Cortex of kidney (tissue), 1 donor: ENCODE results near the gene TRMT2B.
"Not testable (repeated sequence)": the region's sequence is repeated elsewhere in the genome, so short reads cannot be mapped to it uniquely, and the experiment has no call there.

Experiments used
- DNase-seq: peaks from one replicate; lab custom pipeline; 2025; lab: John Stamatoyannopoulos, UW

Gene TRMT2B, protein sequence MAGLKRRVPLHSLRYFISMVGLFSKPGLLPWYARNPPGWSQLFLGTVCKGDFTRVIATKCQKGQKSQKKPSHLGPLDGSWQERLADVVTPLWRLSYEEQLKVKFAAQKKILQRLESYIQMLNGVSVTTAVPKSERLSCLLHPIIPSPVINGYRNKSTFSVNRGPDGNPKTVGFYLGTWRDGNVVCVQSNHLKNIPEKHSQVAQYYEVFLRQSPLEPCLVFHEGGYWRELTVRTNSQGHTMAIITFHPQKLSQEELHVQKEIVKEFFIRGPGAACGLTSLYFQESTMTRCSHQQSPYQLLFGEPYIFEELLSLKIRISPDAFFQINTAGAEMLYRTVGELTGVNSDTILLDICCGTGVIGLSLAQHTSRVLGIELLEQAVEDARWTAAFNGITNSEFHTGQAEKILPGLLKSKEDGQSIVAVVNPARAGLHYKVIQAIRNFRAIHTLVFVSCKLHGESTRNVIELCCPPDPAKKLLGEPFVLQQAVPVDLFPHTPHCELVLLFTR

GRCh38 chrX:101051549-101052302 lies at the start of gene TRMT2B:
Gene TRMT2B, minus strand, starts transcription at chrX:101052111. Its CDS starts 9,822 bp downstream, at chrX:101042289.
- no peak for DNase-seq

DNA sequence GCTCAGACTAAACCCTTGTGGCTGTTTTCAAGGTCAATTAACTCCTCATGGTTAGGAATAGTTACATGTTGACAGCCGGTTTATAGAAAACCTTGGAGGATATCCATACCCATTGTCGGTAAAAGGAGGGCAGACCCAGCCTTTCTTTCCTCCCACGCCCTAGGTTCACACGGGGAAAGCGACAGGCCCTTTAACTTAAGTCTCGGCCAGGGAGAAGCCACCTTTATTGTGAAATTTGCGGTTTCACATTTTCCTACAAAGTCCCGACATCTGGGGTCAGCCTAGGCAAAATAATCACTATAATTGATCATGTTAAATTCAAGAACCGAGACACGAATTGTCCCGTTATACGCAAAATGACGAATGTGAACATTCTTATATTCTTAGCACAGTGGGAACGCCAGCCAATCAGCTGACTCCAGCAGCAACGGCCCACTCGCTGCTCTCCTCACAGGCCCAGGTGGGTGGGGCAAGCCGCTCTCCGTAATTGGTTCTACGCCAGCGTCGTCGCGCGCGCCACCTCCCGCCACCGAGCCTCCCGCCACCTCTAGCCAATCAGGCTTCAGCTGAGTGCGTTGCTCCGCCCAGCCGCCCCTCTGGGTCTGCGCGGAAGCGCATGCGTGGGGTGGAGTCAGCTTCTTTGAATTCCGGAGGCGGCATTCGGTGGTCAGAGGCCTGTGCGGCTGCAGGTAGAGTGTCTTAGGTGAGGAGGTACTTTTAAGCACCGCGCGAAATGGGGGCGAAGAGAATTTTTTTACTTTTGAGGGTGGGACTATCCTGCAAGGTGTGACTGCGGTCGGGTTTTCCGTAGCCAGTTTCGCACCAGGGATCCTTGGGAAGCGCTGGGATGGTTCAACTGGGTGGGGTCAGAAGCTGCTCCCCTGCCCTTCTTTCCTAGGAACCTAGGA lies 45.9 kb upstream of the TRMT2B start, which contains the start of gene CENPI:
CENPI (plus strand) TSS at position 659 of the 908 bp plus-strand sequence. CDS start 2,867 bp downstream, outside the sequence.
- peak; percentile 22 for DNase-seq

GRCh38 chrX:101091817-101092216 lies 39.9 kb upstream of the TRMT2B start:
- no peak for DNase-seq

DNA sequence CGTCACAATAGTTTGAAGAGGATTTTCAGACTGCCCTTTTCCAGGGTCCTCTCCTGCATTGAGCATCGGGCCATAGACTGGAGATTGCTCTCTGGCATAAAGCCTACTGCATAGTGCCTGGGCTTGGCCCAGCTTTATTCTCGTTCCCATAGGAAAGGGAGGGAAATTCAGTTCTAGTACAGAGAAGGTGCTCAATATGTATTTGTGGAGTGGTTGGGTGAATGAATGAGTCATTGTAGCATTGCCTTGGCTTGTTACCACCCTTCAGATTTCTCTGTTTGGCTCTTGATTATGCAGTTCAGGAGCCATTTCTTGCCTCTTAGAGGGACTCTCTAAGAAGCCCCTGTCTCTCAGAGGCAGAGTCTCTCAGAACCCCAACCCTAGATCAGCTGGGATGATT lies 29.3 kb upstream of the TRMT2B start:
- no peak for DNase-seq

- DNase-seq: no peak
These were observed 28.6 kb upstream of the TRMT2B start for GRCh38 chrX:101080326-101081124.

DNA sequence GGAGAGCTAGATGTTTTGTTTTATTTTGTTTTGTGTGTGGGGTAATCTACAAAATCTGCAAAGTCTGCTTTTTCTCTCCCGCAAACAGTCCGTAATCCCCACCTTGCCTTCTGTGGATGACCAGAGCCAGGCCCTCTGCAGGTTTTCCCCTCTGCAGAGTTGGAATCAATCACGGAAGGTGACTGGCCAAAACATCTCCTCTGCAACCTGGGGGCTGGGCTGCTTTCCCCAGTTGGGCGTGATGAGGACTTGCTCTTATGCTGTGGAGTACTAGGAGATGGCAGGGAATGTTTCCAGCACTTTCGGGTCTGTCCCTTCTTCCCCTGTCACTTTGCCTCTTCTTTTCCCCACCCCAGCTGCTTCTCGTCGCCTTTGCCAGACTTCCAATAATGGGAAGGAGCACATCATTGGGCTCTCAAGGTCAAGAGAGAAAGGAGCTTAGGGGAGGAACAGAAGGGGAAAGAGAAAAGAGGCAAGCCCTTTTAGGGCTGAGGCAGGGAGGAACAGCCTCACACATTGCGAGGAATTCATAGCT lies 27.9 kb upstream of the TRMT2B start:
- DNase-seq: no peak

DNA sequence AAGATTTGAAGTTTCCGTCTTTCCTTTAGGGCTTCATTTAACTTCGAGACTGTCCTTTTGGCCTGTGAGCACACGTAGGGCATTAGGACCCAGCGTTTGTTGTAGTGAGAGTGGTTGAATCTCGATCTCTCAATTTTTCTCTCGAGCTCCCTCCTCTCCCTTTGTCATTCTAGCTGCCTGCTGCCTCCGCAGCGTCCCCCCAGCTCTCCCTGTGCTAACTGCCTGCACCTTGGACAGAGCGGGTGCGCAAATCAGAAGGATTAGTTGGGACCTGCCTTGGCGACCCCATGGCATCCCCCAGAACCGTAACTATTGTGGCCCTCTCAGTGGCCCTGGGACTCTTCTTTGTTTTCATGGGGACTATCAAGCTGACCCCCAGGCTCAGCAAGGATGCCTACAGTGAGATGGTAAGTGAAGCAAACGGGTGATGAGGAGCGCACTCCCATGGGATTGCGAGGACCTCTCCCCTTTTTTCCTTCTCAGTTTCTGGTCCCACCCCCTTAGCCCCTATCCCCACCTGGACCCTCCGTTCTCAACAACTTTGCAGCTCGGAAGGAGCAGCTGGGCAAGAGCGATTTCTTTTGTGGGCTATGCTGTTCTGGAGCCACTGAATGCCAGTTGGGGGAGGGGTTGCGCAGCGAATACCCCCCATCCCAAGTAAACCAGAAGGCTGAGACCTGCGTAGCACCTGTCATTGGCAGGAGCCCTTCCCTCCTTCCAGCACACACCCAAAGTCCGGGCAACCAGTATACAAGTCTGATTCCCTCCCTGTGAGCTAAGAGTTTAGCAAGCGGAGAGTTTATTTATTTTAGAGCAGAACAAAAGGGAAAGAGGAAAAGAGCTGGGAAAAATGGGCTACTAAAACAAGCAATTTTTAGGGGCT lies 27.0 kb upstream of the TRMT2B start, which contains the start of gene TMEM35A:
TMEM35A (plus strand) TSS at position 164 of the 883 bp plus-strand sequence; CDS start at position 288, 124 bp downstream.
- peak; percentile 3 for DNase-seq

GRCh38 chrX:101071582-101071981 lies 19.7 kb upstream of the TRMT2B start:
- DNase-seq: no peak

GRCh38 chrX:101062176-101062575 lies 10.3 kb upstream of the TRMT2B start:
- DNase-seq: no peak

GRCh38 chrX:101057093-101057714 lies 5.3 kb upstream of the TRMT2B start:
- DNase-seq: no peak

- DNase-seq: not testable (repeated sequence)
These were observed 4.6 kb upstream of the TRMT2B start for GRCh38 chrX:101056551-101056950.

- no peak for DNase-seq
These were observed 760 bp downstream of the TRMT2B start for GRCh38 chrX:101051153-101051548.

DNA sequence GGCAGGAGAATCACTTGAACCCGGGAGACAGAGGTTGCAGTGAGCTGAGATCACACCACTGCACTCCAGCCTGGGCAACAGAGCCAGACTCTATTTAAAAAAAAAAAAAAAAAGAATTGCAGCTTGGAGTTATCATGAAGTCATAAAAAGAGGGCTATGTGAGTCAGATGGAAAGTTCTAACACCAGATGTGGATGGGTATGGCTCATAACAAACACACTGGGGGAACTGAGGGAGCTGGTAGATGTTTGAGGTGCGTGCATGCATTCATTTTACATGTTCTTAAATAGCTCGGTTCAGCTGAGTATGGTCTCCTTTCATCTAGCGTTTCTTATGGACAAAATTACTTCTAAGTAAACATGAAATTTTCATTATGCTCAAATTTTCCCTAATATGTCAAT lies 11.7 kb downstream of the TRMT2B start:
- DNase-seq: no peak

DNA sequence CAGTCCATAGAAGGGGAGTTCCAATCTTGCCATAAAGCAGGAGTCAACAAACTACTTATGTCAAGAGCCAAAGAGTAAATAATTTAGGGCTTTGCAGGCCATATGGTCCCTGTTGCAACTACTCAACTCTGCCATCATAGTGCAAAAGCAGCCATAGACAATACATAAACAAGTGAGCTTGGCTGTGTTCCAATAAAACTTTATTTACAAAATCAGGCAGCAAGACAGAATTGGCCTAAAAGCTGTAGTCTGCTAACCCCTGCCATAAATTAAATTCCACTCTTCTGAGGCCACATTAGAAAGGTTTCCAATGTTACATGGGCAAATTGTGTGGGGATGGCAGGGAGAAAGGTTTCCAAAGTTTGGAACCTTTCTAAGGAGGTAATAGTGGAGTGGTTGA lies 14.7 kb downstream of the TRMT2B start:
- DNase-seq: no peak

- no peak for DNase-seq
These were observed 22.2 kb downstream of the TRMT2B start for GRCh38 chrX:101029665-101030064.

GRCh38 chrX:101028562-101028961 lies 23.3 kb downstream of the TRMT2B start:
- no peak for DNase-seq

- DNase-seq: no peak
These were observed 26.8 kb downstream of the TRMT2B start for GRCh38 chrX:101025126-101025525.

DNA sequence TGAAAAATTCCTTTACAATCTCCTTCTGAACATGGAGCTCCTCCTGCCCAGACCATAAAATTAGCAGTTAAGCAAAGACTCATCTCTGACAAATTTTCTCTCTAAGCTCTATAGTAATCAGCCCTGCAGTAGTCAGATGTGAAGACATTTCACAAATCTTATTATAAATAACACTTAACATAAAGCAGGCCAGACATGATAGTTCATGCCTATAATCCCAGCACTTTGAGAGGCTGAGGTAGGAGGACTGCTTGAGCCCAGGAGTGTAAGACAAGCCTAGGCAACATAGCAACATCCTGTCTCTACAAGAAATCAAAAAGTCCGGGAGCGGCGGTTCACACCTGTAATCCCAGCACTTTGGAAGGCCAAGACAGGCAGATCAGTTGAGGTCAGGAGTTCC lies 29.9 kb downstream of the TRMT2B start:
- no peak for DNase-seq

DNA sequence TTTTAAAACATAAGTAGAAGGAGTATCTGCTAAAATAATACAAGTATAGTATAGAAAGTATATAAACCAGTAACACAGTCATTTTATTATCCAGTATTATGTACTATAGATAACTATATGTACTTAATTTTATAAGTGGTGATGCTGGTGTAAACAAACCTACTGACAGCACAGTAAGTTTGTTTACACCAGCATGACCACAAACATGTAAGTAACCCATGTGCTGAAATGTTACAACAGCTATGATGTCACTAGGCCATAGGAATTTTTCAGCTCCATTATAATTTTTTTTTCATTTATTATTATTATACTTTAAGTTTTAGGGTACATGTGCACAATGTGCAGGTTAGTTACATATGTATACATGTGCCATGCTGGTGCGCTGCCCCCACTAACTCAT lies 39.9 kb downstream of the TRMT2B start:
- DNase-seq: not testable (repeated sequence)
